ENCODE results near the gene KCNJ3. TPM values are rescaled to one million over a fixed set of nuclear protein-coding genes. Genes with fewer than 3 reads are reported as not detected.

Gene KCNJ3
- total RNA-seq, 1 donor from 2014 or later = not detected

DNA sequence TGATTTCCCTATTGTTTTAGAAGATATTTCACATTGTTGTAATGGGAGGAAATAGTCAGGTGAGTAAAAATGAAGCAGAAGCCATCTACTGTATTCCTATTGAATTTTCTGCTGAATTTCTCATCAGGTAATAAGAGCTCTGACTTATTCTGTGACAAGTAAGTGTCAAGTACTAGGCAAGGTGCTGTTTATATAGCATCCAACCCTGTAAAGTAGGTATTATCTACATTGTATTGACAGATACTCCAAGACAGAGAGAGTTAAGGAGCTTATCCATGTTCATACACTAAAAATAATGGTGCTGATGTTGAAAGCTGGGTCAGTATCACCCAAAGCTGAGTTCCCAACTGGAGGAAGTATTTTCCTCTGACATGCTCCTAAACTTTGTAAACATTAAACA is 106.0 kb downstream of the KCNJ3 start:
- intact Hi-C loops (cut with DNase I) = no loop called here
- Histone ChIP-seq H3K4me3 (no peak overlapping the region), H3K9me3 (no peaks in the 10 kb centered on the region), H3K4me1 (no peaks in the 10 kb centered on the region), H3K27ac (no peak overlapping the region), H3K27me3 (ENCODE audit: low read depth) (no peaks in the 10 kb centered on the region), H3K36me3 (no peaks in the 10 kb centered on the region)
- ATAC-seq (no peak), DNase-seq (no peak)
- TF ChIP-seq, protein P1, sequence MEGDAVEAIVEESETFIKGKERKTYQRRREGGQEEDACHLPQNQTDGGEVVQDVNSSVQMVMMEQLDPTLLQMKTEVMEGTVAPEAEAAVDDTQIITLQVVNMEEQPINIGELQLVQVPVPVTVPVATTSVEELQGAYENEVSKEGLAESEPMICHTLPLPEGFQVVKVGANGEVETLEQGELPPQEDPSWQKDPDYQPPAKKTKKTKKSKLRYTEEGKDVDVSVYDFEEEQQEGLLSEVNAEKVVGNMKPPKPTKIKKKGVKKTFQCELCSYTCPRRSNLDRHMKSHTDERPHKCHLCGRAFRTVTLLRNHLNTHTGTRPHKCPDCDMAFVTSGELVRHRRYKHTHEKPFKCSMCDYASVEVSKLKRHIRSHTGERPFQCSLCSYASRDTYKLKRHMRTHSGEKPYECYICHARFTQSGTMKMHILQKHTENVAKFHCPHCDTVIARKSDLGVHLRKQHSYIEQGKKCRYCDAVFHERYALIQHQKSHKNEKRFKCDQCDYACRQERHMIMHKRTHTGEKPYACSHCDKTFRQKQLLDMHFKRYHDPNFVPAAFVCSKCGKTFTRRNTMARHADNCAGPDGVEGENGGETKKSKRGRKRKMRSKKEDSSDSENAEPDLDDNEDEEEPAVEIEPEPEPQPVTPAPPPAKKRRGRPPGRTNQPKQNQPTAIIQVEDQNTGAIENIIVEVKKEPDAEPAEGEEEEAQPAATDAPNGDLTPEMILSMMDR (IDR thresholded peaks at IDR 0.05) = no peak

DNA sequence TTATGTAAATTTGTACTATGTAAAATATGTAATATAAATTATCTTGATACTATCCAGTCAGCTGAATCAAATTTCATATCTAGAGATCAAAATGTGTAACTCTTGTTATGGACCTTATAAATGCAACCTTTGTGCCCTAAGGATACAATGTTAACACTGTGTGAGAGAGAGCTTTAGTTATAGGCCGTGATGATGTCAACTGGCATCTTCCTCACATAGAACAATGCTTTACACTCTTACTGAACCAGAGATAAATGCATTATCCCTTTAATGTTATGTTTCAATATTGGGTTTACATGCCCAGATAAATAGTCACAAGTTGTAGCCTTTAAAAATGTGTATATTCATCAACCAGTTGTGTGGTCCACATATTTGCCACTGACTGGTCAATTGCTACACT is 115.1 kb downstream of the KCNJ3 start:
- ATAC-seq (no peak), DNase-seq (no peak)
- no peak overlapping the region for H3K4me3 ChIP-seq
- intact Hi-C loops (cut with DNase I) = no loop called here
- no peaks in the 10 kb centered on the region for H3K36me3 ChIP-seq
- no peaks in the 10 kb centered on the region for H3K9me3 ChIP-seq
- H3K4me1 ChIP-seq = no peaks in the 10 kb centered on the region
- no peaks in the 10 kb centered on the region for H3K27me3 ChIP-seq (ENCODE audit: low read depth)
- H3K27ac ChIP-seq = no peak overlapping the region
- TF ChIP-seq, protein P1 (IDR thresholded peaks at IDR 0.05) = no peak

DNA sequence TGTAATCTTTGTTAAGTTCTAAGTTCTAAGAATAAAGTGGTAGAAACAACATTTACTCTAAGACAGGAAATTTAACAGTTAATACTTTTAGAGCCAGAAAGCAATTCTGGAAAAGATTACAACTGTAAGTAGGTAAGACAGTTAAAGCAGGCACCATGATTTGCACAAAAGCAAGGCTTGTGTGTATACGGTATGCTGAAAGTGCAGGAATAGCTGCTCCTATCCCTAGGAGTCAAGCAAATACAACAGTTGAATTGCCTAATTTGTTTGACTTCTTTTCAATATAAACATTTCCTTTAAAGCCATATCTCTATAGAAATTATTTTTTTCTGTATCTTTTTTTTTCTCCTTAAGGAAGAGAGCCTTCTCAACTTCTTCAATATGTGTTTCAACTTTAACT is 116.4 kb downstream of the KCNJ3 start:
- H3K4me1 ChIP-seq = no peaks in the 10 kb centered on the region
- TF ChIP-seq, protein P1 (IDR thresholded peaks at IDR 0.05) = no peak
- intact Hi-C loops (cut with DNase I) = no loop called here
- DNase-seq (no peak), ATAC-seq (no peak)
- H3K36me3 ChIP-seq = no peaks in the 10 kb centered on the region
- no peak overlapping the region for H3K4me3 ChIP-seq
- H3K9me3 ChIP-seq = no peaks in the 10 kb centered on the region
- H3K27ac ChIP-seq = no peak overlapping the region
- H3K27me3 ChIP-seq (ENCODE audit: low read depth) = no peaks in the 10 kb centered on the region

DNA sequence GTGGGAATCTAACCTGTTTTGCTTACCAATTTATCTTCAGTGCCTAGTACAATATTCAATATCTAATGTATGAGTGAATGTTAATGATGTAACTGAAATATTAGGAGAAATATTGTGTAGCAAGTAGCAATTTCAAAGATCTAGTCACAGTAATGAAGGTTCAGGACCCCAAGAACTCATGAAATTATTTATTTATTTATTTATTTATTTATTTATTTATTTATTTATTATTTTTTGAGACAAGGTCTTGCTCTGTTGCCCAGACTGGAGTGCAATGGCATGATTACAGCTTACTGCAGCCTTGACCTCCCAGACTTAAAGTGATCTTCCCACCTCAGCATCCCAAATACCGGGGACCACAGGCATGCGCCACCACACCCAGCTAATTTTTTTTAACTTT is 126.9 kb downstream of the KCNJ3 start:
- no peaks in the 10 kb centered on the region for H3K36me3 ChIP-seq
- intact Hi-C loops (cut with DNase I) = no loop called here
- no peak overlapping the region for H3K4me3 ChIP-seq
- ATAC-seq (no peak), DNase-seq (no peak)
- no peak overlapping the region for H3K27ac ChIP-seq
- H3K27me3 ChIP-seq (ENCODE audit: low read depth) = no peaks in the 10 kb centered on the region
- TF ChIP-seq, protein P1 (IDR thresholded peaks at IDR 0.05) = no peak
- no peaks in the 10 kb centered on the region for H3K4me1 ChIP-seq
- H3K9me3 ChIP-seq = no peaks in the 10 kb centered on the region

DNA sequence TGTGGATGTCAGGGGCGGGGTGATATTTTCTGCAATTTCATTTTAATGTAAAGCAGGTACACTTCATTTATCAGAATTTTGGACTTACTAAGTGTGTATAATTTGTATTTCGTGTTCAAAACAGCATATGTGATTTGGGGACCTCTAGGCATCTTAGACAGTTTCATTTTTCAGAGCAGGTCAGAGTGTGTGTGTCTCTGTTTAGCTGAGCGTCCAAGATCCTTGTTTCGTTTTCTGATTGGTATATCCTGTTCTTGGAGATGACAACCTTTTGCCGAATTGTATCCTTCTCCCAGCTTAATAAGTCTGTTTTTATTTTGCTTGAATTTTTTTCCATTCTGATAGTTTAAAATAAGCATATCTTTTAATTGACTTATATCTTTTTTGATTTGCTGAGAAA is 128.3 kb downstream of the KCNJ3 start:
- ATAC-seq (no peak), DNase-seq (no peak)
- TF ChIP-seq, protein P1 (IDR thresholded peaks at IDR 0.05) = no peak
- Histone ChIP-seq H3K27ac (no peak overlapping the region), H3K4me1 (no peaks in the 10 kb centered on the region), H3K9me3 (no peaks in the 10 kb centered on the region), H3K36me3 (no peaks in the 10 kb centered on the region), H3K27me3 (ENCODE audit: low read depth) (no peaks in the 10 kb centered on the region), H3K4me3 (no peak overlapping the region)
- intact Hi-C loops (cut with DNase I) = no loop called here

DNA sequence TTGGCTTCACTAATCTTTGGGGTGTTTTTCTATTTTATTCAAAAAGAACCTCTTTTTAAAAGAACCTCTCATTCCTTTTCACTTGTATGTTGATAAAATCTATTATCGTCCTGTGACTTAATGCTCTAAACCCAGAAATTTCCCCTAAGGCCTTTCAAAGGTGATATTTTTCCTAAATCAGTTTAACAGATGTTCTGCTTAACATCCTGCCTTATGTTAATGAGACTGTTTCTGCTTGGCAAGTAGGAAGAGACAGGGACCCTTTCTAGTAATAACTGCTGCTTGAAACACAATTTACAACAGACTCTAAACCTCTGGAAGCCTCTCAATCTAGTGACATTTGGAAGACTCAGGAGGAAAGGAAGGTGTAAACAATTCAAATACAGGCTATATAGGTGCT is 128.8 kb downstream of the KCNJ3 start:
- Histone ChIP-seq H3K4me3 (no peak overlapping the region), H3K36me3 (no peaks in the 10 kb centered on the region), H3K27me3 (ENCODE audit: low read depth) (no peaks in the 10 kb centered on the region), H3K4me1 (no peaks in the 10 kb centered on the region), H3K27ac (no peak overlapping the region), H3K9me3 (no peaks in the 10 kb centered on the region)
- no peak for DNase-seq
- ATAC-seq = no peak
- TF ChIP-seq, protein P1 (IDR thresholded peaks at IDR 0.05) = no peak
- intact Hi-C loops (cut with DNase I) = no loop called here

All from lower lobe of right lung (tissue), 2 donors.